SKM-1 (cell line): ENCODE measurements around the gene MAN1C1.
A peak's percentile ranks its signal among the peaks of the same experiment; 100 is the strongest.

Experiments used
- DNase-seq: peaks from one replicate; lab custom pipeline; 2025; ENCODE audit not compliant: unreplicated experiment; lab: John Stamatoyannopoulos, UW

Gene MAN1C1

GRCh38 chr1:25774206-25774803, 157.7 kb downstream of the MAN1C1 start:
- DNase-seq: no peak

- no peak for DNase-seq
Observed at GRCh38 chr1:25774921-25775771, 158.6 kb downstream of the MAN1C1 start.

DNA sequence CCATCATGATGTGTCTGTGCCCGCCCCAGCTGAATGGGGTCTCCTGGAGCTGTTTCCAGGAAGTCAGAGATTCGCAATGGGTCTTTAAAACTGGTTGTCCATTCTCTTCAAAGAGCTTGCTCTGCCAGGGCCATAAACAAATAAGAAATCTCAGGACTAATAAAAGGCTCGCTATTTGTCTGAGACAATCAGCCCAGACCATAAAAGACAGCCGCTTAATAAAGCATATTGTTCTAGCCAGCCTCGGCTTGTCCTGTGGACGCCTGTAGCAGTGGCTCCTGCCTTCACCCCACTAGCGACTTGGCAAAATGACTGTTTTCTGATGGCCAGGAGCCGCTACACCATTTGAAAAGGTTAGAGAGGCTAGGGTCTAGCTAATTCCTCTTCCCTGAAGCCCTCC, 162.8 kb downstream of the MAN1C1 start:
- DNase-seq: no peak

DNA sequence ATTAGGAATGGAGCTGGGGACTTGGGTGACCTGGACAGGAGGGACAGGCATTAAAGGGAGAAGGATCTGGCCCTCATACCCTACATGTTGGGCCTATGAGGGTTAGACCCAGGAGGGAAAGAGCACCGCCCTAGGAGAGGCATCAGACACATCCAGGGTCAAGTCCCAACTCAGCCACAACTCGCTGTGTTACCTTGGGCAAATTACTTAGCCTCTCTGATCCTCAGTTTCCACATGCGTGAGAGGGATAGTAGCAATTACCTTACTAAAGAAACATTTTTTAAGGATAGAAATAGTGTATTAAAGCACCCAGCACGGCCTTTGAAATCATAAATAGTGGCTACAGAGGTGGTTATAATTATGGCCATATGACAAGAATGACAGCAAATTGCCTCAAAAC, 163.3 kb downstream of the MAN1C1 start:
- no peak for DNase-seq

DNA sequence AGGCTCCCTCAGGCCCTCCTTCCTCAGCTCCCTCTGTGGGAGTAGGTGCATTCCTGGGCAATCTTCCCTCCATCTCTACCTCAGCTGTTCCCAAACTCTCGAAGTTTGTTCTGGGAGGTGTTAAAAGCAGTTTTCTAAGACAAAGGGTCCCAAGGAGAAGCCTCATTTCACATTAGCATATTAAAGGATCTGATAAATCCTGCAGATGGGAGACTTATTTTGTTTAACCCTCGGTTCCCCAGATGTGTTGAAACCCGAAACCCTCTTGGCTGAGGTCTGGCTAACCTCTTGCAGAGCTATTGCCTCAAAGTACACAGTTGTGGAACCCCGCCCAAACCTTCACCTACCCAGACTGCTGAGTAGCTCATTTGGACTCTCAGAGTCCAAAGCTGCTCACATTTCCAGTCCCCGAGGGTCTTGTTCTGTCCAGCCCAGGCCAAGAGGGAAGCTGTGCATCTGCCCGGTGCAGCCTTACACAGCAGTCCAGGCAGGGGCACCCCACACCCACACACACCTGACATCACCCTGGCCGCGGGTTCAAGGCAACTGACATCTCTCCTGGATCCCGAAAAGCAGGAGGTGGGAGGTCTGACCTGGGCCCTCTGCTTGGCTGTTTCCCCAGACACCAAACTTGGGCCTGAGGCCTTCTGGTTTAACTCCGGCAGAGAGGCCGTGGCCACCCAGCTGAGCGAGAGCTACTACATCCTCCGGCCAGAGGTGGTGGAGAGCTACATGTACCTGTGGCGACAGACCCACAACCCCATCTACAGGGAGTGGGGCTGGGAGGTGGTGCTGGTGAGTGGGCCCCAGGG, 163.9 kb downstream of the MAN1C1 start:
- no peak for DNase-seq

DNA sequence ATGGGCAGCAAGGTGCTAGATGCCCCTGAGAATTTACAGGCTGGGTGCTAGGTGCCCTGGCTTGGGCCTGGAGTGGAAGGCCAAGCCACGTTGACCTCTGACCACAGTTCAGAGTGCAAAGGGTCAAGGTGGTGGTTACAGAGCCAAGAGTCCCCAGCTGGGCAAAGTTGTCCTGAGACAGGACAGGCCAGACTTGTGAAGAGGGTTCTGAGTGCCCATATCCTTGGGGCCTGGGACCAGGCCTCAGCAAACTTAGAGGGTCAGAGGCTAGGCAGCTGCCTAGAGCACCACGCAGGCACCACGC, 164.5 kb downstream of the MAN1C1 start:
- no peak for DNase-seq

DNA sequence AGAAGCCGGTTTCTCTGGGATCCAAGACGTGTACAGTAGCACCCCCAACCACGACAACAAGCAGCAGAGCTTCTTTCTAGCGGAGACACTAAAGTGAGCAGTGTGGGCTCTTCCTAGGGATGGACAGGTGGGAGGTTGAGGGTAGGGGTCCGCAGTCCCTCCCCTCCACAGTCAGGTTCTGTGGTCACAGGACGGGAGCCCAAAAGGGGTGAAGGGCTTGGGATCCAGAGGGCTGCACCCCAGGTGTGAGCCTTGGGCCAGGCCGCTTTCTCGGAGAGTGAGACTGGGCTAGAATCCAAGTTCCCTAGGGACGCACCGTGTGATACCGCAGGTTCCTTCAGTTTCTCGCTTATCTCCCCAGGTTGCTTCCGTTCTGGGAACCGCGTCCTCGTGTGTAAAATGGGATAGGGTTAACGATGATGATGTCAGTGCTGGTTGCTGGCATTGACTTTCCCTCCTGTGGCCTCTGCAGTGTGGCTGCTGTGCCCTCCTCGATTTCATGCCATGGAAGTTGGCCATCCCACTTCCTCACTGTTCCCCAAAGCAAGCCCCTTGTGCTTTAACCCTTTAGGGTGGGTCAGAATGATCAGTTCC, 166.1 kb downstream of the MAN1C1 start:
- no peak for DNase-seq

DNA sequence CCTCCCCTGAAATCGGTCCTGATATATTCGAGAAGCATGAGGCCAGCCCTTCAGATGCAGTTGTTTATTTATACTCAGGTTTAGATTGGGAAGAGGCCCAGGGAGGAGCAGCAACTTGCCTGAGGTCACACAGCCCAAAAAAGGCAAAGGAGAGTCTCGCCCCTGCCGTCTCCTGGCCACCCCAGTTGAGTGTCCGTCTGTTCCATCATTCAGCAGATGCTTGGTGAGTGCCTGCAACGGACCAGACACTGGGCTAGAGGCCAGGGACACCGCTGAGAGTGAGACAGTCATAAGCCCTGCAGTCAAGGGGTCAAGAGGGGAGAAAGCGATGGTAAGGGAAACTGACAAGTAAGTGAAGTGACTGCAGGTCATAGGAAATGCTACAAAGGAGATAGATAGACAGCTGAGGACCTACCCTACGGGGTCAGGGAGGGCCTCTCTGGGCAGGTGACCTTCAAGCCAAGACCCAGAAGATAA, 168.0 kb downstream of the MAN1C1 start:
- no peak for DNase-seq

DNA sequence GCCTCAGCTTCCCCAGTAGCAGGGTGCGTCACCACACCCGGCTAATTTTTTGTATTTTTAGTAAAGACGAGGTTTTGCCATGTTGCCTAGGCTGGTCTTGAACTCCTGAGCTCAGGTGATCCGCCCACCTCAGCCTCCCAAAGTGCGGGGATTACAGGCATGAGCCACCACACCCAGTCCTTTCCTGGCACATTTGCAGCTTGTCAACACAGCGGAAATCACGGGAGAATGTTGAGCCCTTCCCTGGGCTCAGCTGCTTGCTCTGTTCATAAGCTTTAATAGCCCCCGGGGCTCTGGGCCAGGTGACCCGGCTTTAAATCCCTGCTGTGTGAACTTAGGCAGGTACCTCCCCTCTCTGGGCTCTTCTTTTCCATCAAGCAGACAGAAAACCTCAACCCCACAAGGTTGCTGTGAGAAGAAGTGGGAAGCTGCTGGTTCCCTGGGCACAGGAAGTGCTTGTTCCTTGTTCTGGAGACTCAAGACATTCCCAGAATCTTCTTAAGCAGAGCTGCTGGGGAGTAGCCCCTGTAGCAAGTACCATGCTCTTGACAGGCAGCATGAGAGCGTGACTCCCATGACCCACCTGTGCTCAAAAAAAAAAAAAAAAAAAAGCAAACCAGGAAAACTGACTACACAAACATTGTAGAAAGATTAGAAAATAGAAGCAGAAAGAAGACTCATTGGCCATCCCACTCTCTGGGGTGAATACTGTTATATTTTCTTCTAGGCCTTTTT, 168.9 kb downstream of the MAN1C1 start:
- DNase-seq: no peak

GRCh38 chr1:25786887-25787759, 170.5 kb downstream of the MAN1C1 start:
- no peak for DNase-seq

GRCh38 chr1:25787760-25788166, 171.2 kb downstream of the MAN1C1 start:
- no peak for DNase-seq

- no peak for DNase-seq
Observed at GRCh38 chr1:25790472-25790871, 173.9 kb downstream of the MAN1C1 start.

DNA sequence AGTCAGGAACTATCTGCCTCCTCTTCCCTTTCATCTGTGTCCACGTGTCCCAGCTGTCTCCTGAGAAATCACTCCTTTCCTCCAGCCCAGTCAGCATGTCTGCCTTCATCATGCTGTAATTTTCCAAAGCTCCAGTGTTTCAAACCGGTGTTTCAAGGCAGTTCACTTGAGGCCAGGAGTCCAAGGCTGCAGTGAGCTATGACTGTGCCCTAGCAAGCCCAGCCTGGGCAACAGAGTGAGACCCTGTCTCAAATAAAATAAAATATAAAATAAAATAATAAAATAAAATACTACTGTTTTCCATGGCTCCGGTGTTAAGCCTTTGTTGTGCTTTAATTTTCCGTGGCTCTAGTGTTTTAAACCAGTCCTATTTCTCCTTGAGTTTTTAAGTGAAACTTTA, 175.5 kb downstream of the MAN1C1 start:
- no peak for DNase-seq

- DNase-seq: no peak
Observed at GRCh38 chr1:25793585-25794170, 177.1 kb downstream of the MAN1C1 start.

- no peak for DNase-seq
Observed at GRCh38 chr1:25794325-25794724, 177.7 kb downstream of the MAN1C1 start.

- DNase-seq: no peak
Observed at GRCh38 chr1:25795211-25795610, 178.6 kb downstream of the MAN1C1 start.

DNA sequence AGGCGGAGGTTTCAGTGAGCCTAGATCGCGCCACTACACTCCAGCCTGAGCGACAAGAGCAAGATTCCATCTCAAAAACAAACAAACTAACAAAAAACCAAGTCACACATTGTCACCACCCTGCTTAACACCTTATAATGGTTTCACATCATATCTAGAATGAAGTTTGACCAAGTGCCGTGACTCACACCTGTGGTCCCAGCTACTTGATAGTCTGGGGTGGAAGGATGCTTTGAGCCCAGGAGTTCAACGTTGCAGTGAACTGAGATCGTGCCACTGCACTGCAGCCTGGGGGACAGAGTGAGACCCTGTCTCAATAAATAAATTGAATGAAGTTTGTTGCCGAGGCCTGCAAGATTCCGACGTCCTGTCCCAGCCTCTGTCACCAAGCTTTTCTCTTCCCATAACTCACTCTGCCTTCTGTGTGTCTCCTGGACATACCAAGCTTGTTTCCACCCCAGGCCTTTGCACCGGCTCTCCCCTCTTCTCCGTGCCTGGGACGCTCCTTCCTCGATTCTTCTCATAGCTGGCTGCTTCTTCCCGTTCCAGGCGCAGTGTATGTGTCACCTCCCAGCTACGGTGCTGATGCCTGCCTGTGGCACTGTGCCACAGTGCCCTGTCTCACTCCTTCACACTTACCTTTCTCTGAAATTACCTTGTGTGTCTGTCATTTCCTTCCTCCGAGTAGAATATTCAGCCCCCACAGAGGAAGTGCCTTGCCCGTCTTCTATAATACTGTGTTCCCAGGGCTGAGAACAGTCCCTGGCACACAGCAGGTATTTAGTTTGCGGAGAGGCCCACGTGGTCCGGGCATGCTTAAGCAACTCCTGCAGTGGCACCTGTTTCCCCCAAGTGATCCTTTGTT, 179.6 kb downstream of the MAN1C1 start:
- DNase-seq: no peak

DNA sequence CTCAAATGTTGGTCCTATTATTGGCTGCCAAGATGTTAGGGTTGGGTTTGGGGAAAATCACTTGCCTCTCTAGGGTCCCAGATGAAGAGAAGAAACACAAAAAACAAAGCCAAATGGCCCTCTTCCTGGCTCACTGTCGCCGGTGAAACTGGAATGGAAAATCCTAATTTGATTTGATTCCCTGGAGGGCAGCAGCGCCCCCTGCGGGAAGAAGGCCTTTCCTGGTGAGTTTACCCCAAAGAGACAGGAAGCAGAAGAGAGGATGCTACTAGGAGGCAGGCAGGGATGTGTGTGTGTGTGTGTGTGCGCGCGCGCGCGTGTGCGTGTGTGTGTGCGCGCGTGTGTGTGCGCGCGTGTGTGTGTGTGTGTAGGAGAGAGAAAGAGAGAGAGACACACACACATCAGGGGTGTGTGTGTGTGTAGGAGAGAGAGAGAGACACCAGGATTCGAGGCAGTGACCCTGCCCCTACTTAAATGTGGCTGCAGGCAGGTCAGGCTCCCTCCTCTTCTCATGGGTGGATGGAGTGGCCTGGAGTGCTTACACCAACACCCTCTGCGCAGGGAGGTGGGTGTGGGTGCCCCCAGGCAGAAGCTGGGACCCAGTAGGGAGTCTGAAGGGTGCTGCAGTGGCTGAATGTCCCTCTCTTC, 180.3 kb downstream of the MAN1C1 start:
- peak; percentile 76 for DNase-seq
